HG03045 (cell line): ENCODE data around the gene ELMOD1.
A peak's percentile ranks its signal among the peaks of the same experiment; 100 is the strongest.

Source experiments
- ATAC-seq: cut with Tn5 transposase; IDR thresholded peaks from one replicate; pipeline ENCODE4 v1.9.1; 2021; ENCODE audit warnings: mild to moderate bottlenecking, moderate library complexity; ENCODE audit not compliant: unreplicated experiment

Gene ELMOD1

DNA sequence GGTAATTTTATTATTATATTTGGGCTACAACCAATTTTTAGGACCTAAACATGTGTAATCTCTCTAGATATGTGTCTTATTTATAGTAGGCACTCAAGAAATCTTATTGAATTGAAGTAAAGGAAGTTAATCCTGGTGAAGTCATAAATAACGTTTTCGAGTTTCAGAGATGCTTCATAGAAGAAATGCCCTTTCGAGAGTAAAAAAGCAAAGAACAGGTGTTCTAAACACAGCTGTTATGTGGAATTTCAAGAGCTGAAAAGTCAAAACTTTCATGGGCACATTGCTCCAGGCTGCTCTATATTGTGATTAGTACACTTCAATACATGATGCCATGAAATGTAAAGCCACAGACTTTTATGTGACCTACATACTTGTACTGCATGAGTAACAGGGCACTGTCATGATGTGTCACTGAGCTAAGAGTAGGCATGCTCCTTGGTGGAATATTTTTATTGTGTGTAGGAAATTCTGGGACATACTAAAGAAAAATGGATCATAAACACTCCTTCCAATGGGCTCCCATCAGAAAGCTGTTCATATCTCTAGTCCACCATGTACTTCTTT lies 7.2 kb upstream of the ELMOD1 start:
- no peak for ATAC-seq

DNA sequence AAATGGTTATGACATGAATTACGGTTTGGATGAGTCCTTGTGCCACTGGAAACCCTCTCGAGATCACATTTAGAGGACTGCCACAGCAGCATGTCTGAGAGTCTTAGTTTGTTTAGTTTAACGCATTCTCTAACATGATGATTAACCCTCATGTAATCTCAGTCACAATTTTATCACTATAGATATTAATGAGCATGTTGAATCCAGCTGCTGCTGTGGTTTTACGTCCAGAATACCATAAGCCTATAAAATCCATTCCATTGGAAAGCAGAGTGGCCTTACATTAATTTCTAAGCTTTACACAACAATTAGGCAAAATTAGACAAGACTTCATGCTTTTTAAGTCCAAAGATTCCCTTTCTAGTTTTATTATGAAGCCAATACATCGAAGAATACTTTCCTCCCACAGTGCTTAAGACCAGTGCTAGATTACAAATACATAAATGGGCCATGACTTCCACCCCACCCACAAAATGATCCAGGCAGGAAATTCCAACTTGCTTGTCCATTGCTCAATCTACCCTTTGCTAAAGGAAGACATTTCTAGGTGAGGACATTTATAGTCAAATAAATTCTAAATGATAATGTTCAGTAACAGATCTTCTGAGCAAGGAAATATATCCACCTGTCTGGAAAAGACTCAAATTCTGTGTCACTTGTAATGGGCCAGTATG lies 3.5 kb upstream of the ELMOD1 start:
- ATAC-seq: no peak

DNA sequence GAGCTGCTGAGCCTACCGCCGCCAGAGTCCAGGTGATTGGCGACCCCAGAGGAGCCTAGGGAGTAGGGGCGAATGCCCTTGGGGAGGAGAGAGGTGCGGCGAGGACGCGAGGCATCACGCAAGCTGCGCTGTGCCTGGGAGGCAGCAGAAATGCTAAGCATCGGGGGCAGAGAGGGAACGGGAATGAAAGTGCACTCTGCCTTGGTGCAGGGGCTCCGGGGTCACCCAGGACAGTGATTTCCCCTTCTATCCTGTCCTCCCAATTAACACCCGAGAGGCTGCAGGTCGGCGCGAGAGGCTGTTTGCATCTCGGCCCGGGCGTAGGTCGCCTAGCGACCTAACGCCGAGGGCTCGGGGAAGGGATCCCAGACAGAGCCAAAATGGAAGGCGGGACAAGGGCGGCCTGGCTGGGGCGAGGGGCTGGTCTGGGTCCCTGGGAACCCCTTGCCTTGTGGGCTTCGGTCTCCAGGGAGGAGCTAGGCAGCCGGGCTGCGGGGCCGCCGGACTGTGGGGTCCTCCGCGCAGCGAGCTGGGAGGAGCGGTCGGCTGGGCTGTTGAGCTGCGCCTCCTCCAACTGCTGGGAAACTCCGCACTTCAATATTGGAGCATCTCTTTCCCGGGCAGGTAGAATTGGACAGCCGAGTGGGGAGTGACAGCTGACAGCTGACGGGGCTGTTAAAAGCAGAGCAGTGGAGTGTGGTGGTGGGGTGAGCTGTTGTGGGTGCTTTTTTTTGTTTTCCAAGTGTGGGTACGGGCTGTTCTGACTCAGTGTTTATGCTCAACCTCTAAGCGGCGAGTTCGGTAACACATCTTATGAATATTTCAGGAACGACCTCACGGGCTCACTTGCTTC lies 657 bp downstream of the ELMOD1 start:
- peak; percentile 30 for ATAC-seq

DNA sequence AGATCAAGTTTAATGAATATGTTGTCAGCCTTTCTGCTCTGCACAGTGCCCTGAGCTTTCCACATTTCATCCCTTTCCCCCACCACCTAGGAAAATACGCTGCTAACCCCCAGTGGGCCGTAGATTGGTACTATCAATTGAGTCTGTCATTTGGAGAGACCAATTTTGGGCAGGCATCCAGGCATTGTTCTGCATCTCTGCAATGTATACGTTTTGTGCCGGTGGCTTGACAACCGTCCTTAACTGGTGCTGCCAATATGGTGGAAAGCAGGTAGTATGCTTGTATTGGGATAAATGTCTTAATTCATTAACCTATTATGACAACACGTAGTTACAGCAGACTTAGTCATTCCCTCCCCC lies 1.3 kb downstream of the ELMOD1 start:
- ATAC-seq: no peak

DNA sequence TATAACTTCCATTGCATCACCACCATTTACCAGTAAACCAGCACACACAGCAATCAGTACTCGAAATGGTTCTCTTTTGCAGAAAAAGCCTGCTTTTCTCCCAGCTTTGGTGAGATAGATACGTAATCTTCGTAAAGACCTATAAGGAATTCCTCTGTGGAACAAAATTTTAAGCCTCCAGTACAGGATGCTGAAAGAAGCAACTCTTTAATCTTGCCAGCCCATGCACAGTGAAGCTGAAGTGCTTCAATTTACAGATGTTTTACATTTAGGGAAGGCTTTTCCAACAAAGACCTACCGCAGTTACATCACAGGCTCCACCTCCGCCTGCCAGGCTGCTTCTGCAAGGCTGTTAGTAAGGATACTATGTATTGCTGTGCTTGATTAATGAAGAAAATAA lies 1.9 kb downstream of the ELMOD1 start:
- no peak for ATAC-seq

DNA sequence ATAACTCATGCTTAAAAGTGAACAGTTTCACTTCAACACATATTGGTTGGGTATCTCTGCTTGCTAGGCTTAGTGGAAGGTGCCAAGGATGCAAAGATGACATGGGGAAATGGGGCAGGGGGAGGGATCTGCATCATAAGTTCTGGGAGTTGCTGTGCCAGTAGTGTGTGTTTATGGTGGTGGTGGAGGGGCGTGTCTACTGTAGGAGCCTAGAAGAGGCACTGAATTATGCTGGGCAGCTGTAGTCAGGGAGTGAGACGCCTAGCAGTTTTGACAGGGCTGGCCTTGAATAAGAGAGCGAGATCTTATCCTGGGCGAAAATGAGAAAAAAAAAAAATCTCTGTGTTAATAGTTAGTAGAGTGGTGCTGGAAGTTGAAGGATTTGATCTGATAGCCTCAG lies 3.0 kb downstream of the ELMOD1 start:
- no peak for ATAC-seq

DNA sequence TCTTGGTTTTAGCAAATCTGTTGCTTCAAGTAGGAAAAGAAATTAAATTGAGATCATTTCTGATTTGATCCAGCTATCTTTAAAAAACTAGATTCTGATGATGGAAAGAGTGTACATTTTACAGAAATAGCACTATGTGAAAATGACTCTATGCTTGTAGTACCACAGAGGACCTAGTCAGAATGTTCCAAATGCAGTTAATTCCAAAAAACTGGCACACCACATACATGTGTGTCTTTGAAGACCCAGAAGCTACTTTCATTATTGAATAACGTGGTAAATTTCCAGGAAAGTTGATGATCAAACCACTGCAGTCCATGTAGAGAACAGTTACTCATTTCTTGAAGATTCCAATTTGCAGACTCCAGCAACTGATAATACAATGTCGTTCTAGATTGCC lies 3.8 kb downstream of the ELMOD1 start:
- ATAC-seq: no peak

DNA sequence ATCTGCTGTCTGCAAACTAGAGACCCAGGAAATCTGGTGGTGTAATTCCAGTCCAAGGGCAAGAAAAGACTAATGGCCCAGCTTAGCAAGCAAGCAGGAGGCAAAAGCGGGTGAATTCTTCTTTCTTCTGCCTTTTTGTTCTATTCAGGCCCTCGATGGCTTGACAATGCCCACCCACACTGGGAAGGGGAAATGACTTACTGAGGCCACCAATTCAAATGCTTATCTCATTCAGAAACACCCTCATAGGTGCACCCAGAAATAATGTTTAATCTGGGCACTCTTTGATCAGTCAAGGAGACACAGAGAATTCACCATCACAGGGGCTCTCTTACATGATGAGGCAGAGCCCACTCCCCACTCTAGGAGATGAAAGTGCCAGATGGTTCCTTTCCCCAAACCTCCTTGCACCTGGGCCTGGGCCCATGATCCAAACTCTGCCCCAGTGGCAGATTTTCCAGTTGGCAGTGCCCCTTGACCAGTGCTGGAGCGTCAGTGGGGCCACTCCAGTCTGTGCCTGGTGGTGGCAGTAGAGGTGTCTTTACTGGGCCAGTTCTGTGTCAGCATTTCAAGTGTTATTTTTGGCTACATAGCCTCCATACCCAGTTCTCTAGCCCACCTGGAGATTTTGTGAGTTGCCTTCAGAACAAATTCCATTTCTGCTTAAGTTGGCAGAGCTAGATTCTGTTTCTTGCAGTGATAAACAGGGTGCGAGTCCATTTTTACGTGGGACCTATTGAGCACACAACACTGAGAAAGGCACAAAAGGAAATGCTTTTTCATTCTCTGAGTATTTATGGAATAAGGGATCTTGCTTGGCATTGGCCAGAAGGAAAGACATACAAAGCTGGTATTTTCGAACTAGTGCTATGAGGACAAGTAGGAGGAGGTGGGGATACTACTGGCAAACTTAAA lies 7.5 kb downstream of the ELMOD1 start:
- ATAC-seq: peak; percentile 65

DNA sequence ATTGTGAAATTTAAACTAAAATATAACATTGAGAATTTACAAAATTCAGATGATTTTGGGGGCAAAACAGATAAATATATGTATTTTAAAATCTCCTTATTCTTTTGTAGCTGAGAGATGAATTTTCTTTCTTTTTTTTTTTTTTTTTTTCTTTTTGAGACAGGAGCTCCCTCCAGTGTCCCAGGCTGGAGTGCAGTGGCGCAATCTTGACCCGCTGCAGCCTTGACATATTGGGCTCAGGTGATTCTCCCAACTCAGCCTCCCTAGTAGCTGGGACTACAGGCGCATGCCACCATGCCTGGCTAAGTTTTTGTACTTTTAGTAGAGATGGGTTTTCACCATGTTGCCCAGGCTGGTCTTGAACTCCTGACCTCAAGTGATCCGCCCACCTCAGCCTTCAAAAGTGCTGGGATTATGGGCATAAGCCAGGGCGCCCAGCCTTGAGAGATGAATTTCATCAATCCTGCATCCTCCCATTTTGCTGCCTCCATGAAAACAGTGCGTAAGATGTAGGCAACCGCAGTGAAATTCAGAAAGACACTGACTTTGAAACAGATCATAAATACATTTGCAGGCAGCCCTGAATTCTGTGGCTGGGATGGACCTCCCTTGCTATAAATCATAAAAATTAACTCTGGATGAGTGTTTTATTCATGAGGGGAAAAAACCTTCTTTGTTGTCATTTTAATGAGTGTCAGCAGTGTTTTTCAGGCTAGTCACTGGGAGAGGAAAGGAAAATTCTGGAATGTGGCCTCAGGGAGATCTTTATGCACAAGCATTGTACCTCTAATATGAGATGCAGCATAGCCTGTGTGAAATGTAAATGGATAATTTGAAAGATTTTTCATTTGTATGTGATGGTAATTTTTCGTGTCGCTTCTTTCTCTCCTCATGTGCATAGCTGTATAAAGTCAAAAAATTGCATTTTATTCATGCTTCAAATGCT lies 14.4 kb downstream of the ELMOD1 start:
- ATAC-seq: no peak

DNA sequence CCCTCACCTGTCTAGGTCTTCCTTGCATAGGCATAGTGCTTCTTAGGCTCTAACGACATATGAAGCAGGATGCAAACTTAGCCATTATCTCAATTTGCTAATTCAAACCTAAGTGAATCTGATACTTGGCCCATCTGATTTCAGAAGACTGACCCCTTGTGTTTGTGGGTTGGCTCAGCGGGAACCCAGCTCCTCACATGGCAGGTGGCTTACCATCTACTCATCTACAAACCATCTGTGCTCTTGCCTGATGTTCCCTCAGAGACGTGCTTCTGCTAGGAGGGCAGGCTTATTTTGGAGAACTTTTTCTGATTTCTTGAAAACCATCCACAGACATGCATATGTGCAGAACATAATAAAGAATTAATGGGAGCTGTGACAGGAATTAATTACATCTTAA lies 15.2 kb downstream of the ELMOD1 start:
- no peak for ATAC-seq

DNA sequence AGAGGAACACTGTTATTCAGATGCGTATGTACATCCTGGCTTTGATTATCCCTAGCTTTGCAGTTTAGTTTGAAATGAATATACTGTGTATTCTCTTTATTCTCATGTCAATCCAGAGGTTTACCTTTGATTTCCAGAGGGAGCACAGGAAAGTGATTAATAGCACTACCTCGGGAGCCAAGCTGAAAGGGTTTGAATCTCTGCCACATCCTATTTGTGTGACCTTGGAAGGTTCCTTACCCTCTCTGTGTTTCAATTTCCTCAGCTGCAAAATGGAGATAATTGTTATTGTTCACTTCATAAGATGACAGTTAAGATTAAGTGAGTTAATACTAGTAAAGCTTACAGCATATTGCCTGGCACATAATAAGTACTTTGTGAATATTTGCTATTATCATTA lies 17.9 kb downstream of the ELMOD1 start:
- ATAC-seq: no peak

DNA sequence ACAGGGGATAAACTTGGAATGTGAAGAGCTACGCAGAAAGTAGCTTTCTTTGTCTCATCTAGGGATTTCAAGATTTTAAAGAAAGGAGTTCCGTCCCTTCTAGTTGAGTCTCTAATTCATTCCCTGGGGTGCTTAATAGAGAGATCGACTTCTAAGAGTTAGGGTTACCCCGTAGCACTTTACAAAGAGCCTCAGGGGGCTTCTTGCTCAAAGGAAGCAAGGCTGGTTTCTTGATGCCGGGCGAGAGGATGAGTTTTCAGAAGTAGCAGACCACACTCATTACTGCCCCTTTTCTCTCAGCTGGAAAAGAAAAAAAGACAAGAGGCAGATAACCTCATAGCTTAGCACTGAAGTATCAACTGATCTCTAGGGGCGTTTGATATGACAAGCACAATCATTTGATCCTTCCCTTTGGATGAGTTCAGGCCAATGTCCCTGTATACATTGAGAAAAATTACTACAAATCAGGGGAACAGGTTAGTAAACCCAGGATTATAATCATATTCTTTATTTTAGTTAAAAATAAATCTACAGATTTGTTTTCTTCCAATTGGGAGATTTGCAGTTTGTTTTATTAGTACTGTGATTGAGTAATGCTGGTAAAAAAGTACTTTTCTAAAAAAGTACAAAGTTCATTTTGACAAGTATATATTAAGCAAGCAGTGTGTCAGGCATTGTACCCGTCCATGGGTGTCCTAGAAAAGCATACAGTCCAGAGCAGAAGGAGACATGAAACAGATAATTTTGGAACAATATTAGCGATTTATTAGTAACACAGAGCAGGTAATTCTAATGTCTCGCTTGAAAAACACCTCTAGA lies 18.7 kb downstream of the ELMOD1 start:
- ATAC-seq: no peak

DNA sequence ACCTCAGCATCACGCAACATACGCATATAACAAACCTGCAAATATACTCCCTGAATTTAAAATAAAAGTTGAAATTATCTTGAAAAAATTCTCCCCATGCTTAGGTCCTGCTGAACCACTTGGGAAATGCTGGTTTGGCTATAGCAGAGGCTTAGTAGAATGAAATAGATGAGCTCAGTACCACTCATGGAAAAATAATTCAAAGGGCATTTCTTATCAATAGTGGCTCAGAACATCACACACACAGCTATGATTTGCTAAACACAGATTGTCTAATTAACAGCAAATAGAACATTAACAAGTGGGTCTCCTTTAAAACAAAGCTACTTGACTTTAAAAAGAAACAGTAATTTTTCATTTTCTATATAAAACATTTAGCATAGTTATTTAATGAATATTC lies 21.5 kb downstream of the ELMOD1 start:
- no peak for ATAC-seq

DNA sequence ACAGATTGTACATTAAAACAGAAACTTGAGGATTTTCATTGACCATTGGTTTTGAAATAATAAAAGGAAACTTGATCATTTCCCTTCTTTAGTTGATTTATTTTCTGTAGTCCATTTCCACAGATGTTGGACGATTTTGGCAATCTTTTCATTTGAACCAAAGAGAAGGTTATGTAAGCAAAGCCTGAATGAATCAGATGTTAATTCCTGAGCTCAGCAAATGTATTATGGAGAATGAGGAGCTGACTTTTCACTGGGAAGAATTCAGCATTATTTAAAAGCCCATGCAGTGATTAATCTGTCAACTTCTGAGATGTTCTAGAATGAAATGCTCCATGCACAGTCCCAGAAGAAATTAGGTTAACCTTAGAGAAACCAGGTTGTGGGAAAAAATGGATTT lies 29.0 kb downstream of the ELMOD1 start:
- ATAC-seq: no peak

DNA sequence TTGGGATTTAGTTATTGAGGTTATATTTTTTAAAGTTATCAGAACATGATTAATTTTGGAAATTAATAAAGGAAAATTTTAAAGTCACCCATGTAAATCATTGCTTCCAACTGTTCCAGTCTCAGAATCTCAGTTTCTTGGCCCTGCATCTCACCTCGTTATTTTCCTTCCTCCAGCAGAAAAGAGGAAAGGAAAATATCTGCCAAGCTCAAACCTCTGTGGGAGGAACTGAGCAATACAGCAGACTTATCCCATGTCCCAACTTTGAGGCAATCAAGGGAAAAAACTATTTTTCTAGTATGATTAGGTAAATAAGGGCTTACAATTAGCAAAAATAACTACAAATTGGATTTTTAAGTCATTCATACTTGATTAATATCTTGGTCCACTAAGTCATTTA lies 30.1 kb downstream of the ELMOD1 start:
- ATAC-seq: no peak

DNA sequence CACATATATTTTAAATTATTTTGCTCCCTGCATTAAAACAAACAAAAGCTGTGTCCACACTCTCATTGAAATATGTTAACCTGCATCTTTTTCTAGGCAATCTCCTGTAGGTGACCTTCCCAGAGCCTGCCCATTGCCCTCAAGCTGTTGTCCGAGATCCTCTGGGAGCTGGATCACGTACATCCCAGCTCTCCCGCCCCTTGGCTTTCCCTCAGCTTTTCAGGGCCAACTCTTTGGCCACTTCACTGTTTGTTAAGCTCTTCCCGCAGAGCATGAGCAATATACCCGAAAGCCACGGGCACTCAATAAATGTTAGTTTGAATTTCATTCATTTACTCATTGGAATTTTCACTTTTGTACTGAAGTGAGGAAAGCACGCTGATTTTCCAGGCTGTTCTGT lies 32.2 kb downstream of the ELMOD1 start:
- ATAC-seq: no peak

DNA sequence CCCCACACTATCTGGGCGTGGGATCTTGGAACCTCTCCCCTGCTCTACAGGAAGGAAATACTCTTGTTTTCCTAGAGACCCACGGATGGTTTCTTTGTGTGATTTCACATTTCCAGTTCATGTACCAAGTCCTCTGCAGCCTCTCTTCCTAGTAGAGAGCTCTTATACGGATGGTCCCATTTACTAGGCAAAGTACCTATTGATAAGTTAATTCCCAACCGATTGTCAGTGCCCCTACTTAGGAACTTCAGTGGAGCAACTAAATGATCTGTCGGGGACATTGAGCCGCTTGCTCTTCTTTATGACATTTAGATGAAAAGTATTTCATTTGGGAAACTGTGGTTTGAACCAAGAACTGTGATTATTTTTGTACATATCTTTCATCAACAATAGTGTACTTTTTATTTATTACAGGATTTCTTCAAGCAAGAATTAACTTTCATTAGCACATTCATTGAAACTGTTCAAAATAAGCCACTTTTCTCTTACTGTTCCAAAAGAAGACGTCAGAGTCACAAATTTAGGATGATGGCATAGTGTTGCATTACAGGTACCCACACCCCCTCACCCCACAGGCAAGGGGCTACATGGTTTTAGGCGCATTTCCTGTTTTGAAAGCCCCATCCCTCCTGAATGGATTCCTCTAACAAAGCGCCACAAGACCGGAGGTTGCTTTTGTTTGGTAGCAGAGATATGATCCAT lies 34.2 kb downstream of the ELMOD1 start:
- ATAC-seq: no peak

DNA sequence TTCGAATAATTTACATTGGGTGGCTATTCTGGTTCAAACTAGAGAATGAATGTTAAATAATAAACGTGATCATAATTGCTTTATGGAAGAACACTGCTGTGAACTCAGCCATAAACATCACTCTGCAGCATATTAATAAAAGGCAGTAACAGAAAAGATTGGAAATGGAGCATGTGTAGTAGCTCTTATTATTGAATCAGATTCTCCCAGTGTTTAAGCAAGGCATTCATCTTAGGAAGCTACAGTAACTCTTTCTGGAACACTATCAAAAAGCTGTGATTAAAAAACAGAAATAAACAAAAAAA lies 34.7 kb downstream of the ELMOD1 start:
- no peak for ATAC-seq

DNA sequence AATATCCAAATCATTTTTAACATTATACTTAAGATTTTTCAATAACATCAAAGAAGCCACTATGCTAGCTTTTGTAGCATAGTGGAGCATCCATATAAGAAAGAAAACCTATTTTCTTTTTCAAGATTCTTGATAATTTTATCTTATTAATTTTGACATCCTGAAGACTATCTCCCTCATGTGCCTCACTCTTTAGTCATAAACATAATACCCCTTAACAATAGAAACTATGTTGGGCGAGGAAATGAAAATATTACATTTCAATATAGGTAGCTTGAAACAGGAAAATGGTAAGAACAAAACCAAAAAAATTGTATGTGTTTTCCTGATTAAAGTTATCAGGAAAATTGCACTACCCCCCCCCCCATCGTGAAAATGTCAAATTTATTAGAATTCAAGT lies 40.1 kb downstream of the ELMOD1 start:
- no peak for ATAC-seq
